ENCODE results near the gene ARSG. TPM values are rescaled to one million over a fixed set of nuclear protein-coding genes. Genes with fewer than 3 reads are reported as not detected.

ARSG gene
- total RNA-seq, 1 donor from 2014 or later: 19.6 TPM

DNA sequence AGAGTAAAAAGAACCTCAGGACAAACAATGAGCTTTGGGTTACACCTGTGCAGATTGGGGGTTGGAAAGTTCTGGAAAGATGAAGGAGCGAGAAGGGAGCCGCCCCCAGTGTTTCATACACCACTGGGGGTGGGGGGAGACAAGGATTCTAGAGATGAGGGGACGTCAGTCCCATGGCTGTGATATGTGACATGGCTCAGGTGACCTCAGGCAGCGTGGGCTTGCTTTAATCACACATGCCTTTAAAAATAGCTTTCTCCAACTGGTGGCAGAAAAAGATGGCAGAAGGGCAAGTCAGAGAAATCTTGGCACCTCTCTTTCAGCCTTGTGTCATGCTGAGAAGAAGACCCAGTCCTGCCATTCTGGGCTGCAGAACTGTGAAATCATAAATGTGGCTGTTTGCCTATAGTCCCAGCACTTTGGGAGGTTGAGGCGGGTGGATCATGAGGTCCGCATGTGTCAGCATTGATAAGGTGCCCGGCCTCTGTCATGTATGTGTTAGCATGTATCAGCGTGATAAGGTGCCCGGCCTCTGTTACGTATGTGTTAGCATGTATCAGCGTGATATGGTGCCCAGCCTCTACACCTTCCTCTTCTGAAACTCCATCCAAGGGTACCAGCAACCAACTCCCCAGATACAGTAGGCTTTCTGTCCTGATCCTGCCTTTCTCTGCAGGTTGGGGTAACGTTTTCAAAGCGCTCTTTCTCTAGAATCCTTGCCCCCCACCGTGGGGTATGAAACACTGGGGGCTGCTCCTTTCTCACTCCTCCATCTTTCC is 141.0 kb downstream of the ARSG start:
- Mint-ChIP-seq H3K4me3 (no peak overlapping the region), H3K27me3 (no peaks in the 10 kb centered on the region), H3K36me3 (ENCODE audit: low read depth) (peaks cover 26% of the 10 kb centered on the region), H3K9me3 (no peaks in the 10 kb centered on the region), H3K27ac (no peak overlapping the region), H3K4me1 (peaks cover 16% of the 10 kb centered on the region)
- ChIA-PET POLR2A (interaction anchor here (0.8 kb wide), 1 partner anchor 18 kb away, joined by 3 read pairs; no protein-coding TSS in a partner anchor), CTCF (interaction anchor here (0.7 to 5.7 kb wide), 5 partner anchors 13 to 251 kb away, joined by 3 to 49 read pairs (median 5); no protein-coding TSS in a partner anchor)
- no peak for TF ChIP-seq CTCF (IDR thresholded peaks at IDR 0.05)
- DNase-seq: no peak
- no peak for ATAC-seq (ENCODE audit: low read depth)
- intact Hi-C loops (cut with micrococcal nuclease): loop anchor here (10.0 kb wide), 1 partner anchor 87 kb away; no protein-coding TSS in a partner anchor

DNA sequence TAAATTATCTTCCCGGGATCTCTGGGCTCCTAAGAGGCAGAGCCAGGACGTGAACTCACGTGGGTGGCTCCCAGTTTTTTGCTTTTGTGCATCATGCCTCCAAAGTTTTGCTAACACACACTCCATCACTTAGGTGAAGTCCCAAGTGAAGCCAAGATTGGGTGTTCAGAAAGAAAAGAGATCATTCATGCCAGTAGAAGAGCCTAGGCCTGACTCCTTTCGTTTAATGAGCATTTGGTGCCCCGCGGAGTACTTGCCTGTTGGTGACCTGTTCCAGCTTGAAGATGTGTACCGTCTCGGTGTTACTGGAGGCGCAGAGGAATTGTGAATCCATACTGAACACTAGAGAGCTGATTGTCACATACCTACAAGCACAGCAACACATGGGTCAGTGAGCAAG is 141.9 kb downstream of the ARSG start:
- H3K36me3 Mint-ChIP-seq (ENCODE audit: low read depth): peaks cover 24% of the 10 kb centered on the region
- ChIA-PET CTCF (interaction anchor here (0.7 to 5.7 kb wide), 3 partner anchors 65 to 170 kb away, joined by 3 to 49 read pairs (median 3); no protein-coding TSS in a partner anchor), POLR2A (interaction anchor here (0.7 kb wide), 1 partner anchor 11 kb away, joined by 6 read pairs; no protein-coding TSS in a partner anchor)
- DNase-seq (no peak), ATAC-seq (ENCODE audit: low read depth) (no peak)
- intact Hi-C loops (cut with micrococcal nuclease): loop anchor here (10.0 kb wide), 1 partner anchor 88 kb away; no protein-coding TSS in a partner anchor
- H3K4me3 Mint-ChIP-seq: no peak overlapping the region
- H3K27me3 Mint-ChIP-seq: no peaks in the 10 kb centered on the region
- TF ChIP-seq CTCF (IDR thresholded peaks at IDR 0.05): no peak
- no peaks in the 10 kb centered on the region for H3K9me3 Mint-ChIP-seq
- H3K27ac Mint-ChIP-seq: no peak overlapping the region
- peaks cover 26% of the 10 kb centered on the region for H3K4me1 Mint-ChIP-seq

GRCh38 chr17:68433911-68434508 is 142.7 kb downstream of the ARSG start:
- Mint-ChIP-seq H3K4me1 (peaks cover 32% of the 10 kb centered on the region), H3K27ac (no peak overlapping the region), H3K27me3 (no peaks in the 10 kb centered on the region), H3K36me3 (ENCODE audit: low read depth) (peaks cover 23% of the 10 kb centered on the region), H3K4me3 (no peak overlapping the region), H3K9me3 (no peaks in the 10 kb centered on the region)
- no peak for ATAC-seq (ENCODE audit: low read depth)
- no peak for TF ChIP-seq CTCF (IDR thresholded peaks at IDR 0.05)
- ChIA-PET POLR2A (no interaction called here), CTCF (interaction anchor here (3.6 to 5.7 kb wide), 2 partner anchors 171 to 261 kb away, joined by 16 to 49 read pairs; no protein-coding TSS in a partner anchor)
- DNase-seq: no peak
- intact Hi-C loops (cut with micrococcal nuclease): loop anchor here (10.0 kb wide), 1 partner anchor 89 kb away; no protein-coding TSS in a partner anchor

DNA sequence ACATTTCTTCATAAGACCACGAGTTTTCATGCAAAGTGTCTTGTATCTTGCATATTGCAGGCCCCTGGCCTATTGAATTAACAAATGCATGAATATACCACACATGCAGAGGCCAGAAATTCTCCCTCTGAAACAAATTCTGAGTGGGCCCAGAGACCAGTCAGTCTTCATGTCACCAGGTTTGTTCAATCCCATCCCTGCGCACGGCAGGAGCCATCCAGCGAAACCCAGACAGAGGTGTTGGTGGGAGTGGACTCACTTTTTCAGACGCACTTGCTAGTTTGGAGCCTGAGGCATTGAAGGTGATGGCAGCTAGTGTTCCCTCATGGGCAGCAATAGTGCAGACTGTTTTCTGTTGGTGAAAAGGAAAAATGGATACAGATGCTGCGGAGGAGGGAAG is 144.1 kb downstream of the ARSG start:
- DNase-seq (no peak), ATAC-seq (ENCODE audit: low read depth) (no peak)
- Mint-ChIP-seq H3K9me3 (no peaks in the 10 kb centered on the region), H3K4me3 (no peak overlapping the region), H3K36me3 (ENCODE audit: low read depth) (peaks cover 16% of the 10 kb centered on the region), H3K4me1 (peaks cover 42% of the 10 kb centered on the region), H3K27ac (no peak overlapping the region), H3K27me3 (no peaks in the 10 kb centered on the region)
- intact Hi-C loops (cut with micrococcal nuclease): loop anchor here (10.0 kb wide), 1 partner anchor 91 kb away; no protein-coding TSS in a partner anchor
- ChIA-PET POLR2A (interaction anchor here (1.0 to 3.5 kb wide), 5 partner anchors 23 to 235 kb away, joined by 3 to 22 read pairs (median 4); partner anchors contain the start of genes ARSG and WIPI1), CTCF (interaction anchor here (1.1 to 5.7 kb wide), 8 partner anchors 22 to 262 kb away, joined by 3 to 49 read pairs (median 7); partner anchors contain the start of gene WIPI1)
- no peak for TF ChIP-seq CTCF (IDR thresholded peaks at IDR 0.05)
